DOHH2 (cell line): Measurements from ENCODE around the gene NFATC3.
"Not testable (repeated sequence)": the region's sequence is repeated elsewhere in the genome, so short reads cannot be mapped to it uniquely, and the experiment has no call there.

ENCODE experiments used
- H3F3A ChIP-seq: fragments of 200-600 bp; sonication (generic), shearing (Covaris generic); 2 replicates; pipeline ENCODE4 v1.6.0; 2016; ENCODE audit warnings: antibody characterized with exemption, mild to moderate bottlenecking; ENCODE audit not compliant: control insufficient read depth, insufficient read depth
- H3K27ac ChIP-seq: fragments of 200-600 bp; sonication (generic); 2 replicates; pipeline ENCODE4 v1.5.1; 2014; ENCODE audit warnings: low read depth, mild to moderate bottlenecking, low read length, moderate library complexity
- H3K27me3 ChIP-seq: fragments of 200-600 bp; sonication (generic); 2 replicates; pipeline ENCODE4 v1.6.1; 2014; ENCODE audit warnings: mild to moderate bottlenecking, low read length, mixed read lengths; ENCODE audit not compliant: control insufficient read depth
- H3K36me3 ChIP-seq: fragments of 200-600 bp; sonication (generic); 2 replicates; pipeline ENCODE4 v1.6.1; 2014; ENCODE audit warnings: mild to moderate bottlenecking, low read length, moderate library complexity, mixed read lengths; ENCODE audit not compliant: control insufficient read depth
- H3K4me1 ChIP-seq: fragments of 200-600 bp; sonication (generic); 2 replicates; pipeline ENCODE4 v1.6.1; 2014; ENCODE audit warnings: mild to moderate bottlenecking, low read length, mixed read lengths; ENCODE audit not compliant: control insufficient read depth
- H3K4me2 ChIP-seq: fragments of 200-600 bp; sonication (generic); 2 replicates; pipeline ENCODE4 v1.6.0; 2014; ENCODE audit warnings: mild to moderate bottlenecking, low read length, moderate library complexity
- H3K4me3 ChIP-seq: fragments of 200-600 bp; sonication (generic); 2 replicates; pipeline ENCODE4 v1.5.1; 2014; ENCODE audit warnings: mild to moderate bottlenecking, low read length, mixed read lengths
- H3K79me2 ChIP-seq: fragments of 200-600 bp; sonication (generic); 2 replicates; pipeline ENCODE4 v1.6.1; 2014; ENCODE audit warnings: mild to moderate bottlenecking, low read length, mixed read lengths; ENCODE audit not compliant: control insufficient read depth
- H3K9me2 ChIP-seq: fragments of 200-600 bp; sonication (generic); replicated peaks from 2 replicates; pipeline ENCODE4 v1.6.1; 2014; ENCODE audit warnings: mild to moderate bottlenecking, low read length, mixed read lengths; ENCODE audit not compliant: control insufficient read depth
- H3K9me3 ChIP-seq: fragments of 200-600 bp; sonication (generic); 2 replicates; pipeline ENCODE4 v1.6.1; 2014; ENCODE audit warnings: antibody characterized with exemption, low read length, mixed read lengths; ENCODE audit not compliant: control insufficient read depth, insufficient read depth
- H4K20me1 ChIP-seq: fragments of 200-600 bp; sonication (generic); 2 replicates; pipeline ENCODE4 v1.6.0; 2014; ENCODE audit warnings: low read depth, mild to moderate bottlenecking, antibody characterized with exemption, low read length, moderate library complexity; ENCODE audit not compliant: control insufficient read depth, insufficient read depth
- EZH2phosphoT487 ChIP-seq: fragments of 200-600 bp; sonication (generic); IDR thresholded peaks from 2 replicates; pipeline ENCODE4 v1.6.1; 2017; ENCODE audit warnings: borderline replicate concordance, mild to moderate bottlenecking, antibody characterized with exemption, low read length, moderate library complexity, mixed read lengths
- TF ChIP-seq, protein P1 (sequence below): fragments of 200-600 bp; sonication (generic); IDR thresholded peaks from one replicate; pipeline ENCODE4 v1.5.1; 2014; ENCODE audit warnings: antibody characterized with exemption, mild to moderate bottlenecking, low read depth, low read length; ENCODE audit not compliant: poor library complexity, severe bottlenecking

The NFATC3 gene

DNA sequence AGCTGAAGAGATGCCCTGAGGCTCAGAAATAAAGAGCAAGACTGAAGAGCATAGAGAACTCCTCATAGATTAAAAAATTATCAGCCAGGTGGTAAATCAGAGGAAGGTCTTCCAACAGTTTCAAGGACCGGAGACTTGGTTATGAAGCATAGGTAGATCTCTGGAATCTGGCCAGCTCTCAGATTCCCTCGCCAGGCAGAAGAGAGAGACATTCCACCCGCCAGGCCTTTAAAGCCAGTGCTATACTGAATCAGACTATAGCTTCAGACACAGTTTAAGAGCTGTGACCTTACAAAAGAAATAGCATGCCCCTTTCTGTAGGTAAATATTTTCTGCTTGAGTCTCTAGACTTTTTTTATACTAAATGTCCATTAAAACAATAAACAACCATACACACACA, 70.3 kb downstream of the NFATC3 start:
- H3F3A ChIP-seq: no peaks in the 10 kb centered on the region
- H3K9me3 ChIP-seq: no peaks in the 10 kb centered on the region
- no peaks in the 10 kb centered on the region for H4K20me1 ChIP-seq
- H3K36me3 ChIP-seq: peaks cover 11% of the 10 kb centered on the region
- no peak overlapping the region for H3K4me3 ChIP-seq
- H3K27ac ChIP-seq: no peak overlapping the region
- H3K9me2 ChIP-seq: no peaks in the 10 kb centered on the region
- no peak overlapping the region for H3K4me2 ChIP-seq
- TF ChIP-seq, protein P1, sequence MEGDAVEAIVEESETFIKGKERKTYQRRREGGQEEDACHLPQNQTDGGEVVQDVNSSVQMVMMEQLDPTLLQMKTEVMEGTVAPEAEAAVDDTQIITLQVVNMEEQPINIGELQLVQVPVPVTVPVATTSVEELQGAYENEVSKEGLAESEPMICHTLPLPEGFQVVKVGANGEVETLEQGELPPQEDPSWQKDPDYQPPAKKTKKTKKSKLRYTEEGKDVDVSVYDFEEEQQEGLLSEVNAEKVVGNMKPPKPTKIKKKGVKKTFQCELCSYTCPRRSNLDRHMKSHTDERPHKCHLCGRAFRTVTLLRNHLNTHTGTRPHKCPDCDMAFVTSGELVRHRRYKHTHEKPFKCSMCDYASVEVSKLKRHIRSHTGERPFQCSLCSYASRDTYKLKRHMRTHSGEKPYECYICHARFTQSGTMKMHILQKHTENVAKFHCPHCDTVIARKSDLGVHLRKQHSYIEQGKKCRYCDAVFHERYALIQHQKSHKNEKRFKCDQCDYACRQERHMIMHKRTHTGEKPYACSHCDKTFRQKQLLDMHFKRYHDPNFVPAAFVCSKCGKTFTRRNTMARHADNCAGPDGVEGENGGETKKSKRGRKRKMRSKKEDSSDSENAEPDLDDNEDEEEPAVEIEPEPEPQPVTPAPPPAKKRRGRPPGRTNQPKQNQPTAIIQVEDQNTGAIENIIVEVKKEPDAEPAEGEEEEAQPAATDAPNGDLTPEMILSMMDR: no peak
- no peak for TF ChIP-seq EZH2phosphoT487
- H3K79me2 ChIP-seq: no peaks in the 10 kb centered on the region; the same call in 1 of the 2 replicates
- no peaks in the 10 kb centered on the region for H3K27me3 ChIP-seq
- no peaks in the 10 kb centered on the region for H3K4me1 ChIP-seq

DNA sequence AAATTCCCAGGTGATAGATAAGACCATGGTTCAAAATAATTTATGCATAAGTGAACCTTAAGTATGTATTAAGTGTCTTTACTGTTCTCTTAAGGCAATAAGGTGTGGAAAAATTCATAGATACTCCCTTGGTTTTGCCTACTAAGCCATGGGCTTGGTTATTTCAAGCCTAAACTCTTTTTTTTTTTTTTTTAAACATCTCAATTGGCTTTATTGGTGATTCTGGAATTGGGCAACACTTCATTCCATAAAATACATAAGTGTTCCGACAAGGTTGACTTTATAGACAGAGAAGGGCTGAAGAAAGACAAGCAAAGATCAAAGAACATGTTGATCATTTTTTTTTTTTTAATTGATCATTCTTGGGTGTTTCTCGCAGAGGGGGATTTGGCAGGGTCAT, 77.2 kb downstream of the NFATC3 start:
- Histone ChIP-seq H3K79me2 (no peaks in the 10 kb centered on the region), H3K9me3 (no peaks in the 10 kb centered on the region), H3K27me3 (no peaks in the 10 kb centered on the region), H3K27ac (no peak overlapping the region), H3K4me2 (no peak overlapping the region), H4K20me1 (no peaks in the 10 kb centered on the region), H3K9me2 (no peaks in the 10 kb centered on the region), H3F3A (peaks cover 7% of the 10 kb centered on the region; the same call in 1 of the 2 replicates), H3K36me3 (peaks cover 34% of the 10 kb centered on the region), H3K4me3 (no peak overlapping the region), H3K4me1 (no peaks in the 10 kb centered on the region)
- TF ChIP-seq EZH2phosphoT487: no peak
- TF ChIP-seq, protein P1: no peak

DNA sequence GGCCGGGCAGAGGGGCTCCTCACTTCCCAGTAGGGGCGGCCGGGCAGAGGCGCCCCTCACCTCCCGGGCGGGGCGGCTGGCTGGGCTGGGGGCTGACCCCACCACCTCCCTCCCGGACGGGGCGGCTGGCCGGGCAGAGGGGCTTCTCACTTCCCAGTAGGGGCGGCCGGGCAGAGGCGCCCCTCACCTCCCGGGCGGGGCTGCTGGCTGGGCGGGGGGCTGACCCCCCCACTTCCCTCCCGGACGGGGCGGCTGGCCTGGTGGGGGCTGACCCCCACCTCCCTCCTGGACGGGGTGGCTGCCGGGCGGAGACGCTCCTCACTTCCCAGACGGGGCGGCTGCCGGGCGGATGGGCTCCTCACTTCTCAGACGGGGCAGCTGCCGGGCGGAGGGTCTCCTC, 78.1 kb downstream of the NFATC3 start:
- H3F3A ChIP-seq, H3K4me1 ChIP-seq, H3K4me2 ChIP-seq, H3K9me2 ChIP-seq, H3K9me3 ChIP-seq, H3K79me2 ChIP-seq, H3K27me3 ChIP-seq, H3K27ac ChIP-seq, H3K4me3 ChIP-seq, H4K20me1 ChIP-seq: not testable (repeated sequence)
- H3K36me3 ChIP-seq: peaks cover 32% of the 10 kb centered on the region

DNA sequence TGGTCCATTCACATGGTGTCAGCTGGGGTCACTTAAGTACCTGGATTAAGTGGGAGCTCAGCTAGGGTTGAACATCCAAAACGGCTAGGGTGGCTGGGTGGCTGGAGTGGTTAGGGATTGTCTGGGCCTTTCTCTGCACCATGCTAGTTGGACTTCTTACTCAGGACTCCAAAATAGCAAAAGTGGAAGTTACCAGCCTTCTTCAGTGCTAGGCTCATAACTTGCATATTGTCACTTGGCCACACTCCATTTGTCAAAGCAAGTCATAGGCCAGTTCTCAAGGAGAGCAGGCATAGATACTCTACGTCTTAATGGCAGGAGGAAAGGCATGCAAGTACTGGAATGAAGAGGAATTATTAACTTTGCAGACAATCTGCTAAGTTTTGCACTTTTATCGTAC, 81.1 kb downstream of the NFATC3 start:
- TF ChIP-seq, protein P1: no peak
- no peak for TF ChIP-seq EZH2phosphoT487
- no peak overlapping the region for H3K4me2 ChIP-seq
- H3K4me3 ChIP-seq: no peak overlapping the region
- peaks cover 7% of the 10 kb centered on the region; the same call in 1 of the 2 replicates for H3F3A ChIP-seq
- no peaks in the 10 kb centered on the region for H3K79me2 ChIP-seq
- peaks cover 20% of the 10 kb centered on the region for H3K36me3 ChIP-seq
- H3K4me1 ChIP-seq: no peaks in the 10 kb centered on the region
- H3K27me3 ChIP-seq: no peaks in the 10 kb centered on the region
- H3K27ac ChIP-seq: no peak overlapping the region
- no peaks in the 10 kb centered on the region for H3K9me2 ChIP-seq
- no peaks in the 10 kb centered on the region for H3K9me3 ChIP-seq
- no peaks in the 10 kb centered on the region for H4K20me1 ChIP-seq
